Thyroid gland (tissue), 4 donors: Measurements from ENCODE around the gene MTHFD1L.

Experiments
- CTCF ChIP-seq, 6 experiments: fragments of 200-600 bp in 3 of 6; fragments of 450-650 bp in 3 of 6; sonication (generic) in 3 of 6; IDR thresholded peaks; one replicate each; pipeline ENCODE4 v1.5.1; 2016 to 2019; ENCODE audit warnings: antibody characterized with exemption in 6 of 6, mild to moderate bottlenecking in 2 of 6, inconsistent platforms in 1 of 6, moderate library complexity in 1 of 6
- POLR2A ChIP-seq, 2 donors: fragments of 450-650 bp; IDR thresholded peaks; one replicate each; pipeline ENCODE4 v1.6.1; 2017; ENCODE audit warnings: antibody characterized with exemption in 2 of 2, mild to moderate bottlenecking in 2 of 2, moderate library complexity in 1 of 2

DNA sequence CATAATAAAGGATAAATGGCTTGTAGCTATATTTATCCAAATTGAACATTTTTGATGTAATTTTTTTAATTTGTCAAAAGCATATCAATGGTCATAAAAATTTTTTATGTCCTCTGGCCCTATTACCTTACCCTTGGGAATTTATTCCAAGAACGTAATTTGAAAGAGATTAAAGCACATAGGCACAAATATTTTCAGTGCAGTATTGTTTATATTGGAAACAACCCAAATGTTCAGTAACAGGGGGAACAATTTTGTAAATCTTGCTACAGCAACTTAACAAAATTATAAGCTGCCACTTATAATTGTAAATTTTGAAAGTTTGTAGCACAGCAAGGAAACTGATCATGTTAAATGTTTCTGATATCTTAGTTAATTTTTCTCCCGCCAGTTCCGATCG lies 142.4 kb downstream of the MTHFD1L start:
- TF ChIP-seq CTCF (IDR thresholded peaks at IDR 0.05) (no peak), POLR2A (IDR thresholded peaks at IDR 0.05) (no peak)
